Measurements from ENCODE around the gene STAC3. TPM values are rescaled to one million over a fixed set of nuclear protein-coding genes. Genes with fewer than 3 reads are reported as not detected.

STAC3 gene
- total and polyA plus RNA-seq, 9 donors = 0.66 to 2.9 (median 1.8) TPM

- H3K36me3 ChIP-seq = no peaks in the 10 kb centered on the region
- no peak overlapping the region for H3K27ac ChIP-seq
- H3K9me3 ChIP-seq = no peaks in the 10 kb centered on the region
- no peak for TF ChIP-seq EP300 (IDR thresholded peaks at IDR 0.05)
- TF ChIP-seq POLR2A (IDR thresholded peaks at IDR 0.05) = no peak
- TF ChIP-seq CTCF (IDR thresholded peaks at IDR 0.05) = no peak
- H3K4me3 ChIP-seq = no peak overlapping the region
- peaks cover 7% of the 10 kb centered on the region for H3K27me3 ChIP-seq
- peaks cover 7% of the 10 kb centered on the region for H3K4me1 ChIP-seq (ENCODE audit: insufficient read depth)
- WGBS, 3 donors = 64 to 68% (median 65%) methylated on average over 18 of the region's 18 CpGs
- peak in 1 of 5 donors; percentile 28 for DNase-seq
- intact Hi-C loops (cut with DNase I) = loop anchor here in 1 of 4 donors (1.0 kb wide), 1 partner anchor 206 kb away; the partner anchor contains the start of gene R3HDM2
These were observed 25.2 kb downstream of the STAC3 start for GRCh38 chr12:57225680-57226210.

GRCh38 chr12:57224973-57225679 is 25.9 kb downstream of the STAC3 start:
- TF ChIP-seq EP300 (IDR thresholded peaks at IDR 0.05) (no peak), POLR2A (IDR thresholded peaks at IDR 0.05) (no peak), CTCF (IDR thresholded peaks at IDR 0.05) (no peak)
- Histone ChIP-seq H3K4me3 (no peak overlapping the region), H3K27ac (no peak overlapping the region), H3K4me1 (ENCODE audit: insufficient read depth) (peaks cover 1% of the 10 kb centered on the region), H3K27me3 (peaks cover 7% of the 10 kb centered on the region), H3K36me3 (no peaks in the 10 kb centered on the region), H3K9me3 (no peaks in the 10 kb centered on the region)
- intact Hi-C loops (cut with DNase I) = no loop called here
- peak in 1 of 5 donors; percentile 29 for DNase-seq
- WGBS, 3 donors = 10 to 34% (median 14%) methylated on average over 44 to 61 of the region's 61 CpGs

- TF ChIP-seq POLR2A (IDR thresholded peaks at IDR 0.05) (no peak), EP300 (IDR thresholded peaks at IDR 0.05) (no peak), CTCF (IDR thresholded peaks at IDR 0.05) (no peak)
- Histone ChIP-seq H3K27ac (no peak overlapping the region), H3K9me3 (no peaks in the 10 kb centered on the region), H3K27me3 (peaks cover 7% of the 10 kb centered on the region), H3K4me3 (no peak overlapping the region), H3K36me3 (no peaks in the 10 kb centered on the region), H3K4me1 (ENCODE audit: insufficient read depth) (no peaks in the 10 kb centered on the region)
- 60 to 71% (median 68%) methylated on average over 29 to 30 of the region's 30 CpGs for WGBS, 3 donors
- intact Hi-C loops (cut with DNase I) = no loop called here
- no peak for DNase-seq
These were observed 26.6 kb downstream of the STAC3 start for GRCh38 chr12:57224278-57224972.

GRCh38 chr12:57223191-57224165 is 27.5 kb downstream of the STAC3 start:
- no peak for DNase-seq
- no peaks in the 10 kb centered on the region for H3K4me1 ChIP-seq (ENCODE audit: insufficient read depth)
- peaks cover 7% of the 10 kb centered on the region for H3K27me3 ChIP-seq
- H3K36me3 ChIP-seq = no peaks in the 10 kb centered on the region
- WGBS, 3 donors = 73 to 78% (median 76%) methylated on average over 22 of the region's 22 CpGs
- no peak overlapping the region for H3K4me3 ChIP-seq
- H3K9me3 ChIP-seq = no peaks in the 10 kb centered on the region
- intact Hi-C loops (cut with DNase I) = no loop called here
- no peak overlapping the region for H3K27ac ChIP-seq
- TF ChIP-seq EP300 (IDR thresholded peaks at IDR 0.05) = no peak
- TF ChIP-seq CTCF (IDR thresholded peaks at IDR 0.05) = no peak
- no peak for TF ChIP-seq POLR2A (IDR thresholded peaks at IDR 0.05)
